Bronchial epithelial cell (primary cell): ENCODE results near the gene STX2. TPM values are rescaled to one million over a fixed set of nuclear protein-coding genes. Genes with fewer than 3 reads are reported as not detected.

ENCODE experiments used
- DNase-seq: peaks from one replicate; pipeline ENCODE4 v3.0.0-alpha.2; 2010; ENCODE audit warnings: low read depth
- FAIRE-seq: peaks from 2 replicates; lab custom pipeline; 2011; peaks lifted over from hg19 to GRCh38; lab: Jason Lieb, UNC
- H3K27me3 ChIP-seq: 2 replicates; pipeline ENCODE4 v1.5.1; 2011; ENCODE audit warnings: low read length; ENCODE audit not compliant: control insufficient read depth, insufficient read depth
- H3K36me3 ChIP-seq: 2 replicates; pipeline ENCODE4 v1.5.1; 2011; ENCODE audit warnings: low read length; ENCODE audit not compliant: control insufficient read depth, insufficient read depth
- H3K4me3 ChIP-seq: 2 replicates; pipeline ENCODE4 v1.5.1; 2011; ENCODE audit warnings: mild to moderate bottlenecking, low read depth, low read length, control low read depth
- total RNA-seq: library from RNA; depleted of rRNA; stranded (reverse); fragments of >200 nt; gene quantifications from 2 replicates; pipeline ENCODE4 v1.2.1, GENCODE V29; 2014
- TF ChIP-seq, protein P1 (sequence below): IDR thresholded peaks from 2 replicates; pipeline ENCODE4 v1.5.1; 2011; ENCODE audit warnings: mild to moderate bottlenecking, moderate library complexity, low read length, control low read depth, inconsistent platforms; ENCODE audit not compliant: insufficient read depth, severe bottlenecking

Gene STX2
- total RNA-seq, 1 donor from 2014 or later, result 8.4 TPM

DNA sequence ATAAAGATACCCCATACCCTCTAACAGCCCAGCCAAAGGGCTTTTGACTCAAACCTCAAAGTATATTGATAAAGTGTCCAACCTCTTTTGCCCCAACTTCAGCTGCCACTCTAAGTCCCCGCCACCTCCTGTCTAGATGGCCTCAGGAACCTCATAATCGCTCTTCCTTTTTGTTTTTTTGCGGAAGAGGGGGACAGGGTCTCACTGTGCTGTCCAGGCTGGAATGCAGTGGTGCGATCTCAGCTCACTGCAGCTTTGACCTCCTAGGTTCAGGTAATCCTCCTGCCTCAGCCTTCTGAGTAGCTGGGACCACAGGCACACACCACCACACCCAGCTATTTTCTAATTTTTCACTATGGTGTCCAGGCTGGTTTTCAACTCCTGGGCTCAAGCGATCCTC is 60.3 kb downstream of the STX2 start:
- FAIRE-seq (no peak), DNase-seq (no peak)
- H3K27me3 ChIP-seq, result no peaks in the 10 kb centered on the region
- TF ChIP-seq, protein P1, sequence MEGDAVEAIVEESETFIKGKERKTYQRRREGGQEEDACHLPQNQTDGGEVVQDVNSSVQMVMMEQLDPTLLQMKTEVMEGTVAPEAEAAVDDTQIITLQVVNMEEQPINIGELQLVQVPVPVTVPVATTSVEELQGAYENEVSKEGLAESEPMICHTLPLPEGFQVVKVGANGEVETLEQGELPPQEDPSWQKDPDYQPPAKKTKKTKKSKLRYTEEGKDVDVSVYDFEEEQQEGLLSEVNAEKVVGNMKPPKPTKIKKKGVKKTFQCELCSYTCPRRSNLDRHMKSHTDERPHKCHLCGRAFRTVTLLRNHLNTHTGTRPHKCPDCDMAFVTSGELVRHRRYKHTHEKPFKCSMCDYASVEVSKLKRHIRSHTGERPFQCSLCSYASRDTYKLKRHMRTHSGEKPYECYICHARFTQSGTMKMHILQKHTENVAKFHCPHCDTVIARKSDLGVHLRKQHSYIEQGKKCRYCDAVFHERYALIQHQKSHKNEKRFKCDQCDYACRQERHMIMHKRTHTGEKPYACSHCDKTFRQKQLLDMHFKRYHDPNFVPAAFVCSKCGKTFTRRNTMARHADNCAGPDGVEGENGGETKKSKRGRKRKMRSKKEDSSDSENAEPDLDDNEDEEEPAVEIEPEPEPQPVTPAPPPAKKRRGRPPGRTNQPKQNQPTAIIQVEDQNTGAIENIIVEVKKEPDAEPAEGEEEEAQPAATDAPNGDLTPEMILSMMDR, result no peak
- H3K36me3 ChIP-seq, result no peaks in the 10 kb centered on the region
- no peak overlapping the region for H3K4me3 ChIP-seq

DNA sequence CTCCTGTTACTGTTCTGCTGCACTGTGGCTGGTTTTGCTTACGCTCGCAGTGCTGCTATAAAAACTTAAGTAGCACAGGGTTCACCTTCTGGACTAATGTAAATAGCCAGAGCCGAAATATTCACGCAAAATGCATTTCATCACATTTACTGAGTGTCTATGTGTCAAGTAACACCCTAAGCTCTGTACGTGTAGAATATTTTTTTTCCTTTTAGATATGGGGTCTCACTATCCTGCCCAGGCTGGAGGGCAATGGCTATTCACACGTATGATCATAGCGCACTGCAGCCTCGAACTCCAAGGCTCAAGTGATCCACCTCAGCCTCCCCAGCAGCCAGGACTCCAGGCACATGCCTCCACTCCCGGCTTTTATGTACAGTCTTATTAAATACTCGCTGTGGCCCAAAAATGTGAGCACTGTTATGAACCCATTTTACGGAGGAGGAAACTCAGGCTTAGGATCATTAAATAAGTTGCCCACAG is 62.2 kb downstream of the STX2 start:
- no peak overlapping the region for H3K4me3 ChIP-seq
- no peak for DNase-seq
- no peaks in the 10 kb centered on the region for H3K27me3 ChIP-seq
- no peak for FAIRE-seq
- TF ChIP-seq, protein P1, result no peak
- no peaks in the 10 kb centered on the region for H3K36me3 ChIP-seq

DNA sequence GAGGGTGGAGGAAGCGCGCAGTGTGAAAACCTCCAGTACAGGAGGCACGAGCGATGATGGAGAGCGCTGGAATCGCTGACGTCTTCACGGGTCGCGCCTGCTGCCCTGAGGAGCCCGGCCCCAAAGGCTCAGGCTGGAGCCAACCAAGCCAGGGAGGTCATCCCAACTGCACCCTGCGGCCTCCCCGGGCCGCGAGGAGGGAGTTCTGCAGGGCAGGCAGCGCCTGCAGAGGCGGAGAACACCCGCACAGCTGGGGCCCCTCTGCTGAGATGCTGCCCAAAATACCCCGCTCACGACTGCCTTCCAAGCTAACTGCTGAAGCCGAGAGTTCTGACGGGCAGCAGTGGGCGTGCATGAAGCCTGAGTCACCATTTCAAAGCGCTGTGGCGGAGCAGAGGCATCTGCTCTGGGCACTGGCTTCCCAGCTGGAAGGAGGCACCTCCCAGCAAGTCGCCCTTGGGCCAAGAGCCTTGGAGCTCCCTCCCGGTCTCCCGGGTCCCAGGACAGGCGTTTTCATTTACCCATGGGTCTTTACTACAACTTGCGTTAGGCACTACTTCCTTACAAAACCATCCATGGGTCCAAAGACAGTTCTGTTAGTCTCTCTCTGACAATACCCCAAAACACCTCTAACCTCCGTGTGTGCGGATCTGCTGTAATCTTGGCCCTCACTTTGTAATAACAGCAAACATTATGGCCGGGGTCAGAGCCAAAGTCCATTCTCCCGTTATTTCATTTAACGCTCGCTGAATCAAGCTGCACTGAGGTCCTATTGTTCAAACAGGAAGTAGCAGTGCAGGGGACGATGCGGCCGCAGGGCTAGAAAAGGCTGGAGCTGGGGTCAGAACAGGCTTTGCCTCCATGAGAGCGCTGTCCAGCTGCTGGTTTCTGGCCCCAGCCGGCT is 62.8 kb downstream of the STX2 start:
- TF ChIP-seq, protein P1, result no peak
- FAIRE-seq, result no peak

DNA sequence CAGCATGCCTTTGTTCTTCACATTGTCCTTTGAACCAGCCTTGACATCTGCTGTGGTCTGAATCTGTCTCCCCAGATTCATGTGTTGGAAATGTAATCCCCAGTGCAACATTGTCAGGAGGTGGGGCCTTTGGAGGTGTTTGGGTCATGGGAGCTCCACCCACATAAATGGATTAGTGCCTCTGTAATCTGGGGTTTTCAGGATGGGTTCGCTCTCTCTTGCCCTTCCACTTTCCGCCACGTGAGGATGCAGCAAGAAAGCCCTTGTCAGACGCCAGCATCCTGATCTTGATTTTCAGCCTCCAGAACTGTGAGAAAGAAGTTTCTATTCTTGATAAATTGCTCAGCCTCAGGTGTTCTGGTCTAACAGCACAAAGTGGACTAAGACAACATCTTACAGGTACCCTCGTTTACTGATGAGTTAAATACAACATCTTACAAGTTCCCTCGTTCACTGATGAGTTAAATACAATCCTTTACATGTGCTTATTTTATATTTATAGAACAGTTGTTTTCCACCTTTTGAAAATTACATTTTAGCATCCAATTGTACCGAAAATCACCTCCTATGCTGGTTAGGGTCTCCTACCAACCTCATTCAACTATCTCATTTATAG is 68.5 kb downstream of the STX2 start:
- no peaks in the 10 kb centered on the region for H3K27me3 ChIP-seq
- H3K36me3 ChIP-seq, result no peaks in the 10 kb centered on the region
- TF ChIP-seq, protein P1, result no peak
- no peak overlapping the region for H3K4me3 ChIP-seq
- DNase-seq (no peak), FAIRE-seq (no peak)

More for the DNA sequence above, 62.8 kb downstream of the STX2 start:
- Histone ChIP-seq H3K4me3 (no peak overlapping the region), H3K36me3 (no peaks in the 10 kb centered on the region), H3K27me3 (no peaks in the 10 kb centered on the region)
- DNase-seq, result peak; percentile 76

DNA sequence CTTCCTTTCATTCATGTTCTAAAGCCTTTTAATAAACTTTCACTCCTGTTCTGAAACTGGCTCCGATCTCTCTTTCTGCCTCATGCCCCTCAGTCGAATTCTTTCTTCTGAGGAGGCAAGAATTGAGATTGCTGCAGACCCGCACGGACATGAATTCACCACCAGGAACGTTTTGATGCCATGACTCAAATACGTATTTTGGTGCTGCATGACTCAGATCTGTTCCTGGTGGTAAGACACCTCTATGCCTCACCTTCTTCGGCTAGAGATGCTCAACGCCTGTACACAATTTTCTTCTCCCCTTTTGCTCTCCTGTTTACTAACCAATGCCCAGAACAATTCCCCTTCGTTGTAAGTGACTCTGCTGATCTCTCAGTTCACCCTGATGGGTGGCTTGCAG is 70.9 kb downstream of the STX2 start:
- FAIRE-seq (peak; percentile 76), DNase-seq (peak; percentile 94)

More for the DNA sequence above, 70.9 kb downstream of the STX2 start:
- no peak overlapping the region for H3K4me3 ChIP-seq
- no peaks in the 10 kb centered on the region for H3K36me3 ChIP-seq
- no peaks in the 10 kb centered on the region for H3K27me3 ChIP-seq
- TF ChIP-seq, protein P1, result no peak
